Activated CD4-positive, alpha-beta T cell treated with anti-CD3 and anti-CD28 coated beads, Interleukin-2, amount 10 ng/mL, durations not matched to agents 7 days and 5 days (primary cell): ENCODE data around the gene TMEM270. TPM values are rescaled to one million over a fixed set of nuclear protein-coding genes. Genes with fewer than 3 reads are reported as not detected.
"Not testable (repeated sequence)": the region's sequence is repeated elsewhere in the genome, so short reads cannot be mapped to it uniquely, and the experiment has no call there.

Source experiments
- CTCF ChIA-PET: fragments of 350-600 bp; sonication (Branson Sonifier 250); formaldehyde crosslinking; loops from one replicate; lab custom pipeline; 2021; ENCODE audit warnings: antibody characterized with exemption; lab: Charles Lee
- POLR2A ChIA-PET: fragments of 350-600 bp; sonication (Branson Sonifier 250); formaldehyde crosslinking; loops from one replicate; lab custom pipeline; 2021; ENCODE audit warnings: antibody characterized with exemption; lab: Charles Lee
- DNase-seq: peaks from one replicate; pipeline ENCODE4 v3.0.0-alpha.2; 2020
- H3K27ac Mint-ChIP-seq: one replicate; pipeline ENCODE4 v1.8.0; 2021; ENCODE audit warnings: mild to moderate bottlenecking, moderate library complexity, mixed read lengths
- H3K27me3 Mint-ChIP-seq: one replicate; pipeline ENCODE4 v1.8.0; 2021; ENCODE audit warnings: mixed read lengths
- H3K36me3 Mint-ChIP-seq: one replicate; pipeline ENCODE4 v1.8.0; 2021; ENCODE audit warnings: low read depth, mixed read lengths
- H3K4me1 Mint-ChIP-seq: one replicate; pipeline ENCODE4 v1.8.0; 2021; ENCODE audit warnings: mixed read lengths
- H3K4me3 Mint-ChIP-seq: one replicate; pipeline ENCODE4 v1.8.0; 2021; ENCODE audit warnings: mild to moderate bottlenecking, moderate library complexity, mixed read lengths
- H3K9me3 Mint-ChIP-seq: one replicate; pipeline ENCODE4 v1.8.0; 2021; ENCODE audit warnings: mixed read lengths
- total RNA-seq, 2 experiments: library from RNA; stranded (reverse); gene quantifications; one replicate each; pipeline ENCODE4 v1.2.3, GENCODE V29; 2021

The TMEM270 gene
- total RNA-seq, 2 experiments from 2014 or later: not detected

DNA sequence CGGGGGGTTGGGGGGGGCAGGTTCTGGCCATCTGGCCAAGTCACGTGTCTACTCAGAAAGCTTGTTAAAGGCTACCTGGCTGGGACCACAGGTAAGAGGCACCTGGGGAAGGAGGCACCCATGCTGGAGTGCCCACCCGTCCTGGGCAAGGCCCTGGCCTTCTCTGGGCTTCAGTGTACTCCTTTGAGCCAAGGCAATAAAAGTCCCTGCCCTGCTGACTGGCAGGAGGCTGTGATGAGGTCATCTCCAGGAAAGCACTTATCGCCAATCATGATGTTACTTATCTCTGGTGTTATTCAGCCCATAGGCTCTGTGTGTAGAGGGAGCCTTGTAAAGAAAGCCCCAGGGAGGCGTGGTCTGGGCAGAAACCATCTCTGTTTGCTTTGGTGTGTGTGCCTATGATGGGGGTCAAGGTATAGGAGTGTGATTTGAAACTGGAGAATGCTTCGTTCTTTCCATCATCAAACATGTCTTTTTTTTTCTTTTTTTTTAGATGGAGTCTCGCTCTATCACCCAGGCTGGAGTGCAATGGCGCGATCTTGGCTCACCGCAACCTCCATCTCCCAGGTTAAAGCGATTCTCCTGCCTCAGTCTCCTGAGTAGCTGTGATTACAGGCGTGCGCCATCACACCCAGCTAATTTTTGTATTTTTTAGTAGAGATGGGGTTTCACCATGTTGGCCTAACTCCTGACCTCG lies 32.7 kb upstream of the TMEM270 start:
- no peak overlapping the region for H3K4me3 Mint-ChIP-seq
- CTCF ChIA-PET: interaction anchor here (1.7 kb wide), 1 partner anchor 198 kb away, joined by 3 read pairs; no protein-coding TSS in a partner anchor
- DNase-seq: no peak
- no peaks in the 10 kb centered on the region for H3K9me3 Mint-ChIP-seq
- POLR2A ChIA-PET: no interaction called here
- no peaks in the 10 kb centered on the region for H3K36me3 Mint-ChIP-seq
- peaks cover 25% of the 10 kb centered on the region for H3K4me1 Mint-ChIP-seq
- H3K27ac Mint-ChIP-seq: no peak overlapping the region
- H3K27me3 Mint-ChIP-seq: peaks cover 13% of the 10 kb centered on the region

GRCh38 chr7:73828972-73829371 lies 32.0 kb upstream of the TMEM270 start:
- H3K4me3 Mint-ChIP-seq: no peak overlapping the region
- H3K27me3 Mint-ChIP-seq: peaks cover 13% of the 10 kb centered on the region
- no peak for DNase-seq
- H3K4me1 Mint-ChIP-seq: peaks cover 25% of the 10 kb centered on the region
- ChIA-PET CTCF (no interaction called here), POLR2A (no interaction called here)
- H3K36me3 Mint-ChIP-seq: no peaks in the 10 kb centered on the region
- no peak overlapping the region for H3K27ac Mint-ChIP-seq
- H3K9me3 Mint-ChIP-seq: no peaks in the 10 kb centered on the region

- POLR2A ChIA-PET: no interaction called here
- Mint-ChIP-seq H3K4me1 (peaks cover 25% of the 10 kb centered on the region), H3K4me3 (no peak overlapping the region), H3K27ac (no peak overlapping the region), H3K27me3 (peaks cover 13% of the 10 kb centered on the region), H3K36me3 (no peaks in the 10 kb centered on the region), H3K9me3 (no peaks in the 10 kb centered on the region)
- CTCF ChIA-PET: interaction anchor here (0.5 kb wide), 1 partner anchor 14 kb away, joined by 3 read pairs; no protein-coding TSS in a partner anchor
- no peak for DNase-seq
These were observed 31.5 kb upstream of the TMEM270 start for GRCh38 chr7:73829505-73829904.

DNA sequence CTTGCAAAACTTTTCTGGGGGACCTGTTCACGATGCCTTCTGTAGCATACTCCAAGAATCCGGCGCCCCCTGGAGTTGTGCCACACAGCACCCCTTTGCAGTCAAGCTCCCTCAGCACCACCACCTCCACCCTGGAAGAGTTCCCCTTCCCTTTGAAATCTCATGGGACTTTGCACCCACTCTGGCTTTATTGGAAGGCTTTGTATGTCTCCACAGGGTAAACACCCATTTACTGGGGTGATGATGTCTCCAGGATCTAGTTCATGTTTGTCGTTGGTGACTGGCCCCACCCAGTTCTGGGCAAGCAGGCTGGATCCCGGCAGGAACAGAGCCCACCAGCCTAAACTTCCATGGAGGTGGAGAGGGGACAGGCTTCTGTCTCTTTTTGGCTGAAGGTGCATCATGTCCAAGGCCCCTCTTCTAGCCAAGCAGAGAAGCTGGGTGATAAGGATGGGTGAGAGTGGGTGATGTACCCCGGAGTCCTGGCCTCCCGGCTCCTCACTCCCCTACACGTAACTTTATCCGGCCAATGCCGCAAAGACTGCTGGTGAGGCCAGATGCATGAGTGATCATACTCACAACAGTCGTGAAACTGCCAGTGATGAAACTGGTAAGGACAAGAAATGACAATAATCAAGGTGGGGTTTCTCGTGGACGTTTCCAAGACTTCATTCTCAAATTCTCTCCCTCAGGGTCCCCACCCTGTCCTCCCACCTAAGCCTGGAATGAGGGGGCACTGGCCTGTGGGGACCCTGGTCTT lies 30.9 kb upstream of the TMEM270 start:
- H3K36me3 Mint-ChIP-seq: no peaks in the 10 kb centered on the region
- peaks cover 25% of the 10 kb centered on the region for H3K4me1 Mint-ChIP-seq
- H3K9me3 Mint-ChIP-seq: no peaks in the 10 kb centered on the region
- H3K4me3 Mint-ChIP-seq: no peak overlapping the region
- ChIA-PET CTCF (interaction anchor here (0.5 kb wide), 1 partner anchor 14 kb away, joined by 3 read pairs; no protein-coding TSS in a partner anchor), POLR2A (no interaction called here)
- peaks cover 13% of the 10 kb centered on the region for H3K27me3 Mint-ChIP-seq
- no peak overlapping the region for H3K27ac Mint-ChIP-seq
- no peak for DNase-seq

- Mint-ChIP-seq H3K27me3 (peaks cover 13% of the 10 kb centered on the region), H3K4me1 (peaks cover 25% of the 10 kb centered on the region)
These were observed 30.0 kb upstream of the TMEM270 start, which contains the start of gene CLDN4 for GRCh38 chr7:73830681-73831583. Gene CLDN4 (plus strand): TSS chr7:73830996. CDS start chr7:73831202, 206 bp downstream.

DNA sequence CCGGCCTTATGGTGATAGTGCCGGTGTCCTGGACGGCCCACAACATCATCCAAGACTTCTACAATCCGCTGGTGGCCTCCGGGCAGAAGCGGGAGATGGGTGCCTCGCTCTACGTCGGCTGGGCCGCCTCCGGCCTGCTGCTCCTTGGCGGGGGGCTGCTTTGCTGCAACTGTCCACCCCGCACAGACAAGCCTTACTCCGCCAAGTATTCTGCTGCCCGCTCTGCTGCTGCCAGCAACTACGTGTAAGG lies 29.4 kb upstream of the TMEM270 start:
- Mint-ChIP-seq H3K4me3 (no peak overlapping the region), H3K9me3 (no peaks in the 10 kb centered on the region), H3K27ac (no peak overlapping the region), H3K27me3 (peaks cover 12% of the 10 kb centered on the region), H3K36me3 (no peaks in the 10 kb centered on the region), H3K4me1 (peaks cover 24% of the 10 kb centered on the region)
- no peak for DNase-seq
- ChIA-PET POLR2A (no interaction called here), CTCF (no interaction called here)

More at GRCh38 chr7:73830681-73831583, 30.0 kb upstream of the TMEM270 start, which contains the start of gene CLDN4:
- no peaks in the 10 kb centered on the region for H3K9me3 Mint-ChIP-seq
- H3K27ac Mint-ChIP-seq: no peak within 1 kb of the TSS
- CTCF ChIA-PET: no interaction called here
- H3K4me3 Mint-ChIP-seq: no peak within 1 kb of the TSS
- POLR2A ChIA-PET: no interaction called here
- no peaks in the 10 kb centered on the region for H3K36me3 Mint-ChIP-seq
- DNase-seq: no peak

DNA sequence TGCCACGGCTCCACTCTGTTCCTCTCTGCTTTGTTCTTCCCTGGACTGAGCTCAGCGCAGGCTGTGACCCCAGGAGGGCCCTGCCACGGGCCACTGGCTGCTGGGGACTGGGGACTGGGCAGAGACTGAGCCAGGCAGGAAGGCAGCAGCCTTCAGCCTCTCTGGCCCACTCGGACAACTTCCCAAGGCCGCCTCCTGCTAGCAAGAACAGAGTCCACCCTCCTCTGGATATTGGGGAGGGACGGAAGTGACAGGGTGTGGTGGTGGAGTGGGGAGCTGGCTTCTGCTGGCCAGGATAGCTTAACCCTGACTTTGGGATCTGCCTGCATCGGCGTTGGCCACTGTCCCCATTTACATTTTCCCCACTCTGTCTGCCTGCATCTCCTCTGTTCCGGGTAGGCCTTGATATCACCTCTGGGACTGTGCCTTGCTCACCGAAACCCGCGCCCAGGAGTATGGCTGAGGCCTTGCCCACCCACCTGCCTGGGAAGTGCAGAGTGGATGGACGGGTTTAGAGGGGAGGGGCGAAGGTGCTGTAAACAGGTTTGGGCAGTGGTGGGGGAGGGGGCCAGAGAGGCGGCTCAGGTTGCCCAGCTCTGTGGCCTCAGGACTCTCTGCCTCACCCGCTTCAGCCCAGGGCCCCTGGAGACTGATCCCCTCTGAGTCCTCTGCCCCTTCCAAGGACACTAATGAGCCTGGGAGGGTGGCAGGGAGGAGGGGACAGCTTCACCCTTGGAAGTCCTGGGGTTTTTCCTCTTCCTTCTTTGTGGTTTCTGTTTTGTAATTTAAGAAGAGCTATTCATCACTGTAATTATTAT lies 28.9 kb upstream of the TMEM270 start:
- Mint-ChIP-seq H3K36me3 (no peaks in the 10 kb centered on the region), H3K9me3 (no peaks in the 10 kb centered on the region), H3K27me3 (peaks cover 7% of the 10 kb centered on the region), H3K4me1 (peaks cover 18% of the 10 kb centered on the region), H3K27ac (no peak overlapping the region), H3K4me3 (no peak overlapping the region)
- ChIA-PET POLR2A (no interaction called here), CTCF (no interaction called here)
- DNase-seq: no peak

DNA sequence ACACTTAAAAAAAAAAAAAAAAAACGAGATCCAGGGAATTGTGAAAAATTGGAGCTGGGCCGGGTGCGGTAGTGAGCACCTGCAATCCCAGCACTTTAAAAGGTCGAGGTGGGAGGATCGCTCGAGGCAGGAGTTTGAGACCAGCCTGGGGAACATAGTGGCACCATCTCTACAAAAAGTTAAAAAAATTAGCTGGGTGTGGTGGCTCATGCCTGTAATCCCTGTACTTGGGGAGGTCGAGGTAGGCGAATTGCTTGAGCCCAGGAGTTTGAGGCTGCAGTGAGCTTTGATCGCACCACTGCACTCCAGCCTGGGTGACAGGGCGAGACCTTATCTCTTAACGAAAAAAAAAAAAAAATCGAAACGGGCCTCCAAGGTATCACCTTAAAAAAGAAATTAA lies 28.2 kb upstream of the TMEM270 start:
- ChIA-PET CTCF (interaction anchor here (1.4 kb wide), 1 partner anchor 8 kb away, joined by 3 read pairs; no protein-coding TSS in a partner anchor), POLR2A (no interaction called here)
- H3K4me3 Mint-ChIP-seq: no peak overlapping the region
- DNase-seq: no peak
- H3K36me3 Mint-ChIP-seq: no peaks in the 10 kb centered on the region
- no peaks in the 10 kb centered on the region for H3K9me3 Mint-ChIP-seq
- H3K27me3 Mint-ChIP-seq: no peaks in the 10 kb centered on the region
- no peak overlapping the region for H3K27ac Mint-ChIP-seq
- peaks cover 11% of the 10 kb centered on the region for H3K4me1 Mint-ChIP-seq

DNA sequence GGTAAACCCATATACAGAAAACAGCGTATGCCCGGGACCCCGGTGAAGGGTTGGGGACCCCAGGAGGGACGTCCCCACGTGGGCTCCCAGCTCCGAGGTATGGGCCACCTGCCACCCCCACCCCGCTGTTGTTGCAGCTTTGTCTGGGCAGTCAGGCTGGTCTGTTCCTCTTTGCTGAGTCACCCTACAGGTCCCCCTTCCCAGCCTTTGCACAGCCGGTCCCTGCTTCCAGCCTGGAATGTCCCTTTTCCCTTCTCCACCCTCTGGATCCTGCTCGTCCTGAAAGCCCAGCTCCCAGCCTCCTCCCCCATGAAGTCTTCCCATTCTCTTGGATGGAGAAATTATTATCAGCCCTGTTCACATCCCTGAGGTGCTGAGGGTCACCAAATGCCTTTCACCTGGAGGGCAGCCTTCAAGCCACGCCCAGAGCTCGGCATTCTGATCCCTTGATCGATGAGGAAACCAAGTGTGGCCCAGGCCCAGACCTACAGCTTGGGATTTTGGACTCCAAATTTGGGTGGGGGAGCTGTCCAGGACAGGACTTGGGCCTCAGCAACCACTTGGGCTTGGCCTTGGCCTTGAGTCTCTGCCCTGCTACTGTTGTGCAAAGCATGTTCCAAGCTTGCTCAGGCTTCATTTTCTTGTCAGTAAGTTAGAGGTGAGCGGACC lies 27.6 kb upstream of the TMEM270 start:
- CTCF ChIA-PET: interaction anchor here (0.9 to 1.4 kb wide), 3 partner anchors 8 to 24 kb away, joined by 3 to 4 read pairs (median 3); partner anchors contain the start of gene METTL27
- H3K4me3 Mint-ChIP-seq: no peak overlapping the region
- H3K27me3 Mint-ChIP-seq: no peaks in the 10 kb centered on the region
- H3K36me3 Mint-ChIP-seq: no peaks in the 10 kb centered on the region
- no peak overlapping the region for H3K27ac Mint-ChIP-seq
- H3K9me3 Mint-ChIP-seq: no peaks in the 10 kb centered on the region
- no peak for DNase-seq
- peaks cover 9% of the 10 kb centered on the region for H3K4me1 Mint-ChIP-seq
- POLR2A ChIA-PET: interaction anchor here (0.6 kb wide), 1 partner anchor 172 kb away, joined by 3 read pairs; no protein-coding TSS in a partner anchor

DNA sequence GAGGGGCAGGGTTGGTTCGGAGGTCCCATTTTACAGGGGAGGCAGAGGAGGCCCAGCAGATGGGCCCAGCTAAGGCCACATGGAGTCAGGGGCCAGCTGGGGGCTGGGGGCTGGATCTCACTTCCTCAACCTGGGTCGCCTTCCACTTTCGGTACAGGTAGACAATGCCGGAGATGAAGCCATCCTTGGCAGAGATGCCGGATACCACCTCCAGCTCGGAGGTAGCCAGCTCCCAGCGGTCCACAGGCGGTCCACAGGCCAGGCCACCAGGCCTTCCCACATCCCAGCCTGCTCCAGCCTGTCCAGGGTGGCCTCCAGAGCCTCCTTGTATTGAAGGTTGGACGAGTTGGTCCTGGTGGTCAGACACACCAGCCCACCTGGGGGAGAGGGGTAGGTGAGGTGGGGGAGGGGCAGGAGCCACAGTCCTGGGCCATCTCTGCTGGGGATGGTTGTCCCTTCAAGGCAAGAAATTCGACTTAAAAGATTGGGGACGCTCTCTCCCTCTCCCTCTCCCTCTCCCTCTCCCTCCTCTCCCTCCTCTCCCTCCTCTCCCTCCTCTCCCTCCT lies 26.2 kb upstream of the TMEM270 start:
- Mint-ChIP-seq H3K4me3 (no peak overlapping the region), H3K27me3 (no peaks in the 10 kb centered on the region), H3K9me3 (no peaks in the 10 kb centered on the region), H3K36me3 (no peaks in the 10 kb centered on the region), H3K4me1 (peaks cover 7% of the 10 kb centered on the region), H3K27ac (no peak overlapping the region)
- POLR2A ChIA-PET: no interaction called here
- CTCF ChIA-PET: interaction anchor here (0.7 kb wide), 1 partner anchor 10 kb away, joined by 3 read pairs; no protein-coding TSS in a partner anchor
- no peak for DNase-seq

DNA sequence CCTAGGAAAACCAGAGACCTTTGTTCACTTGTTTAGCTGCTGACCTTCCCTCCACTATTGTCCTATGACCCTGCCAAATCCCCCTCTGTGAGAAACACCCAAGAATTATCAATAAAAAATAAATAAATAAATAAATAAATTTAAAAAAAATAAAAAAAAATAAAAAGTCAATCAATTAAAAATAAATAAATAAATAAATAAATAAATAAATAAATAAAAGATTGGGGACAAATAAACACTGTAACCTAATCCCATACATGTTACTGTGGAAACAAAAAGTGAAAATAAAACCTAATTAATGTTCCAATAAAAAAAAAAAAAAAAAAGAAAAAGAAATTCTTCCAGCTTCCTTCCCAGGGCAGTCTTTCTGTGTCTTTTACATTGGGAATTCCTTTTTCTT lies 23.8 kb upstream of the TMEM270 start:
- CTCF ChIA-PET: interaction anchor here (0.9 kb wide), 1 partner anchor 13 kb away, joined by 5 read pairs; no protein-coding TSS in a partner anchor
- H3K36me3 Mint-ChIP-seq, H3K4me3 Mint-ChIP-seq, DNase-seq, H3K9me3 Mint-ChIP-seq, H3K27ac Mint-ChIP-seq, POLR2A ChIA-PET, H3K27me3 Mint-ChIP-seq: not testable (repeated sequence)
- H3K4me1 Mint-ChIP-seq: peaks cover 13% of the 10 kb centered on the region
